ENCODE results near the gene TAS2R1.

Gene TAS2R1

GRCh38 chr5:9630251-9630650, at the start of gene TAS2R1:
Gene TAS2R1, minus strand, starts transcription at chr5:9630351. Its CDS starts 319 bp downstream, at chr5:9630032.
- DNase-seq = no peak

GRCh38 chr5:9670371-9670770, 40.2 kb upstream of the TAS2R1 start:
- no peak for DNase-seq

GRCh38 chr5:9667906-9668305, 37.8 kb upstream of the TAS2R1 start:
- DNase-seq = no peak

- DNase-seq = no peak
Measured at GRCh38 chr5:9663891-9664290, 33.7 kb upstream of the TAS2R1 start.

- no peak for DNase-seq
Measured at GRCh38 chr5:9661316-9662015, 31.3 kb upstream of the TAS2R1 start.

- DNase-seq = no peak
Measured at GRCh38 chr5:9658706-9659105, 28.6 kb upstream of the TAS2R1 start.

- no peak for DNase-seq
Measured at GRCh38 chr5:9657819-9658218, 27.7 kb upstream of the TAS2R1 start.

- DNase-seq = no peak
Measured at GRCh38 chr5:9655641-9656040, 25.5 kb upstream of the TAS2R1 start.

- no peak for DNase-seq
Measured at GRCh38 chr5:9654886-9655285, 24.7 kb upstream of the TAS2R1 start.

- DNase-seq = no peak
Measured at GRCh38 chr5:9653811-9654210, 23.7 kb upstream of the TAS2R1 start.

GRCh38 chr5:9653061-9653460, 22.9 kb upstream of the TAS2R1 start:
- DNase-seq = no peak

- no peak for DNase-seq
Measured at GRCh38 chr5:9652295-9652694, 22.1 kb upstream of the TAS2R1 start.

GRCh38 chr5:9646843-9647242, 16.7 kb upstream of the TAS2R1 start:
- DNase-seq = no peak

GRCh38 chr5:9644630-9645029, 14.5 kb upstream of the TAS2R1 start:
- DNase-seq = no peak

GRCh38 chr5:9642621-9643020, 12.5 kb upstream of the TAS2R1 start:
- DNase-seq = no peak

GRCh38 chr5:9641806-9642355, 11.7 kb upstream of the TAS2R1 start:
- DNase-seq = no peak

GRCh38 chr5:9632495-9632894, 2.3 kb upstream of the TAS2R1 start:
- DNase-seq = no peak

GRCh38 chr5:9627541-9627940, 2.6 kb downstream of the TAS2R1 start:
- no peak for DNase-seq

- DNase-seq = no peak
Measured at GRCh38 chr5:9626955-9627354, 3.2 kb downstream of the TAS2R1 start.

- DNase-seq = no peak
Measured at GRCh38 chr5:9625731-9626130, 4.4 kb downstream of the TAS2R1 start.

GRCh38 chr5:9625286-9625685, 4.9 kb downstream of the TAS2R1 start:
- DNase-seq = no peak

- DNase-seq = no peak
Measured at GRCh38 chr5:9624196-9624947, 5.8 kb downstream of the TAS2R1 start.

- DNase-seq = no peak
Measured at GRCh38 chr5:9623661-9624060, 6.5 kb downstream of the TAS2R1 start.

GRCh38 chr5:9622971-9623421, 7.2 kb downstream of the TAS2R1 start:
- DNase-seq = no peak
